Right lobe of liver (tissue), 4 donors: Measurements from ENCODE around the gene C1orf232.

ENCODE experiments used
- CTCF ChIP-seq, 4 donors: fragments of 200-600 bp in 3 of 4; fragments of 450-650 bp in 1 of 4; IDR thresholded peaks; one replicate each; pipeline versions ENCODE4 v1.5.1 to v1.8.0; 2016 to 2022; ENCODE audit warnings: antibody characterized with exemption in 4 of 4, mild to moderate bottlenecking in 2 of 4
- POLR2A ChIP-seq: fragments of 450-650 bp; IDR thresholded peaks from one replicate; pipeline ENCODE4 v1.6.1; 2017; ENCODE audit warnings: antibody characterized with exemption, mild to moderate bottlenecking
- donor health status: DM: no; HTN: no; CAD: no.
- donor health status: DM: no; HTN: no; CAD: no.
- donor health status: DM: no; HTN: yes; CAD: no.

GRCh38 chr1:26164036-26164860 is 4.5 kb downstream of the C1orf232 start:
- TF ChIP-seq CTCF (IDR thresholded peaks at IDR 0.05) = peak; percentile 58 to 83 (median 65)
- no peak for TF ChIP-seq POLR2A
